RKO (cell line): ENCODE results near the gene SLC35E2B.

ENCODE experiments used
- DNase-seq: peaks from one replicate; pipeline ENCODE4 v3.0.0-alpha.2; 2016; ENCODE audit warnings: low spot score

Gene SLC35E2B

GRCh38 chr1:1609822-1610485, 82.6 kb downstream of the SLC35E2B start:
- no peak for DNase-seq
